CD8-positive, alpha-beta memory T cell (primary cell): Measurements from ENCODE around the gene SORCS1. TPM values are rescaled to one million over a fixed set of nuclear protein-coding genes. Genes with fewer than 3 reads are reported as not detected.

Experiments
- CTCF ChIA-PET: fragments of 350-600 bp; sonication (Branson Sonifier 250); formaldehyde crosslinking; loops from one replicate; lab custom pipeline; 2021; ENCODE audit warnings: antibody characterized with exemption; lab: Charles Lee
- POLR2A ChIA-PET: fragments of 350-600 bp; sonication (Branson Sonifier 250); formaldehyde crosslinking; loops from one replicate; lab custom pipeline; 2021; ENCODE audit warnings: antibody characterized with exemption; lab: Charles Lee
- DNase-seq, 5 donors: peaks; one replicate each; pipeline versions ENCODE4 v3.0.0 to v3.0.0-alpha.2; 2020 to 2022; ENCODE audit warnings: mixed read lengths in 1 of 5
- H3K27ac ChIP-seq: one replicate; pipeline ENCODE4 v1.7.0; 2013; ENCODE audit warnings: low read depth, mild to moderate bottlenecking, low read length, moderate library complexity
- H3K27me3 ChIP-seq: 2 replicates; pipeline ENCODE4 v1.7.0; 2013; ENCODE audit warnings: low read length, mild to moderate bottlenecking; ENCODE audit not compliant: insufficient read depth, poor library complexity, severe bottlenecking
- H3K36me3 ChIP-seq: 2 replicates; pipeline ENCODE4 v1.7.0; 2013; ENCODE audit warnings: mild to moderate bottlenecking, low read length, moderate library complexity; ENCODE audit not compliant: insufficient read depth
- H3K4me1 ChIP-seq: 2 replicates; pipeline ENCODE4 v1.7.0; 2013; ENCODE audit warnings: mild to moderate bottlenecking, low read length, moderate library complexity; ENCODE audit not compliant: insufficient read depth
- H3K4me3 ChIP-seq: 2 replicates; pipeline ENCODE4 v1.7.0; 2013; ENCODE audit warnings: mild to moderate bottlenecking, low read length
- H3K9me3 ChIP-seq: 2 replicates; pipeline ENCODE4 v1.7.0; 2013; ENCODE audit warnings: mild to moderate bottlenecking, low read length
- H3K27ac Mint-ChIP-seq, 8 donors: one replicate each; pipeline ENCODE4 v1.8.0; 2020 to 2021; ENCODE audit warnings: mixed read lengths in 8 of 8, mild to moderate bottlenecking in 6 of 8, inconsistent platforms in 3 of 8, moderate library complexity in 3 of 8
- H3K27me3 Mint-ChIP-seq, 2 donors: one replicate each; pipeline ENCODE4 v1.8.0; 2020 to 2021; ENCODE audit warnings: mixed read lengths in 2 of 2, mild to moderate bottlenecking in 1 of 2, moderate library complexity in 1 of 2
- H3K36me3 Mint-ChIP-seq, 3 donors: one replicate each; pipeline ENCODE4 v1.8.0; 2020 to 2021; ENCODE audit warnings: mixed read lengths in 3 of 3, inconsistent platforms in 1 of 3, mild to moderate bottlenecking in 1 of 3
- H3K4me1 Mint-ChIP-seq, 3 donors: one replicate each; pipeline ENCODE4 v1.8.0; 2020 to 2021; ENCODE audit warnings: mixed read lengths in 3 of 3, inconsistent platforms in 1 of 3, mild to moderate bottlenecking in 1 of 3
- H3K4me3 Mint-ChIP-seq, 7 donors: one replicate each; pipeline ENCODE4 v1.8.0; 2020 to 2021; ENCODE audit warnings: mixed read lengths in 7 of 7, mild to moderate bottlenecking in 6 of 7, moderate library complexity in 4 of 7, inconsistent platforms in 2 of 7
- H3K9me3 Mint-ChIP-seq, 5 donors: one replicate each; pipeline ENCODE4 v1.8.0; 2020 to 2022; ENCODE audit warnings: mixed read lengths in 5 of 5, mild to moderate bottlenecking in 3 of 5, moderate library complexity in 2 of 5, inconsistent platforms in 1 of 5
- polyA plus RNA-seq: library from polyadenylated mRNA; unstranded; fragments of 300-500 nt; fragmentation: Illumina TruSeq; gene quantifications from one replicate; pipeline ENCODE4 v1.2.3, GENCODE V29; 2021
- total RNA-seq, 2 experiments: library from RNA; stranded (reverse); gene quantifications; one replicate each; pipeline ENCODE4 v1.2.3, GENCODE V29; 2021

SORCS1 gene
- total and polyA plus RNA-seq, 3 experiments from 2014 or later: not detected

DNA sequence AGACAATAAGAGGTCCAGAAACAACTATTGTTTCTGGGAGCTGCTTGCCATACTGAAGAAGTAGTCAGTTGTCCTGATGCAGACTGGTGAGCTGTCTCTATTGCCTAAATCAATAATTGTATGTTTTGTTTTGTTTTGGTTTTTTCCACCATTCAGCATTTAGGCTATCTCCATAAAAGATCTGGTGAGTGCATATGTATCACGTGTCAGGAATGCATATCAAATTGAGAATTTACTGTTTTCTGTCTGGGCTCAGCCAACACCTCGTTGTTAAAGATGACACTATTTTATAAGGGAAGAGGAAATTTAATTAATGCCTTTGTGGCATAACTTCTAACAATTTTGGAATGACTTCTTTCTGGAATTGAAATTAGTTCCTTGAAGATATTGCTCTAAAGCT is 66.2 kb downstream of the SORCS1 start:
- Mint-ChIP-seq H3K36me3 (no peaks in the 10 kb centered on the region), H3K4me1 (no peaks in the 10 kb centered on the region), H3K27me3 (no peaks in the 10 kb centered on the region), H3K4me3 (no peak overlapping the region), H3K27ac (no peak overlapping the region), H3K9me3 (peaks cover 0 to 16% (median 7%) of the 10 kb centered on the region in 5 donors)
- ChIA-PET CTCF (no interaction called here), POLR2A (no interaction called here)
- no peak for DNase-seq
- no peaks in the 10 kb centered on the region for H3K27me3 ChIP-seq
- H3K9me3 ChIP-seq: no peaks in the 10 kb centered on the region
- H3K4me3 ChIP-seq: no peak overlapping the region
- no peaks in the 10 kb centered on the region for H3K4me1 ChIP-seq
- H3K27ac ChIP-seq: no peak overlapping the region
- H3K36me3 ChIP-seq: no peaks in the 10 kb centered on the region

DNA sequence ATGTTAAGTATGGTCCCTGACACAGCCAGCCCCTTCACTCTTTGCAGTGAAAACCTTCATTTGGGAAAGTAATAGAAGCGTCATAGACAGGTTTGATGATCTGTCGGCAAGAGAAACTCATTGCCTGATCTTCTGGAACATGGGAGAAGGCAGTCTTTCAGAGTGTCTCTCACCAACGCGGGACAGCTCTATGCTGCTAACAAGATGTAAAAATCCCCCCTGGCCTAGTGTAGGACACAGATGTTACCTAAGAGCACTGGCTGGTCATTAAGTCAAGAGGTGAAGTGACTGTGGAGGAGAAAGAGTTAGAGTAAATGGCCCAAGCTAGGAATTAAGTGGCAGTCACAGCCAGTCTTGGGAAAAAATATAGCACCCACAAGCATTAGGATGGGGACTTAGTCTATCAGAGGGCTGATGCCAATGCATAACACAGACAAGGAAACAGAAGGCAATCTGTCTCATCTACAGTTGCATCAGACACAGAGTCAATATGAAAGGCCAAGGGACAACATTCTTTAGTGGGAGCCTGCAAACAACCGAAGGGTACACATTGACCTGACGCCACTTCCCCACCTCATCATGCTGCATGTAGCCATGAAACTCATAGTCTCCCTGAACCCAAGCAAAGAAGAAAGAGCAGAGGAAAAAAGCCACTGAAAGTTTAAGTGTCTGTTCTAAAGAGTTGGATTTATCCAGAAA is 69.5 kb downstream of the SORCS1 start:
- no peak overlapping the region for H3K4me3 ChIP-seq
- H3K27me3 ChIP-seq: no peaks in the 10 kb centered on the region
- no peaks in the 10 kb centered on the region for H3K27me3 Mint-ChIP-seq
- H3K9me3 Mint-ChIP-seq: peaks cover 3 to 25% (median 11%) of the 10 kb centered on the region in 5 donors
- POLR2A ChIA-PET: no interaction called here
- no peak for DNase-seq
- no peaks in the 10 kb centered on the region for H3K4me1 Mint-ChIP-seq
- no peak overlapping the region for H3K4me3 Mint-ChIP-seq
- no peaks in the 10 kb centered on the region for H3K36me3 ChIP-seq
- H3K4me1 ChIP-seq: no peaks in the 10 kb centered on the region
- H3K9me3 ChIP-seq: no peaks in the 10 kb centered on the region
- H3K27ac ChIP-seq: no peak overlapping the region
- H3K36me3 Mint-ChIP-seq: no peaks in the 10 kb centered on the region
- CTCF ChIA-PET: no interaction called here
- peak overlapping the region in 1 of 8 donors; percentile 33 for H3K27ac Mint-ChIP-seq

DNA sequence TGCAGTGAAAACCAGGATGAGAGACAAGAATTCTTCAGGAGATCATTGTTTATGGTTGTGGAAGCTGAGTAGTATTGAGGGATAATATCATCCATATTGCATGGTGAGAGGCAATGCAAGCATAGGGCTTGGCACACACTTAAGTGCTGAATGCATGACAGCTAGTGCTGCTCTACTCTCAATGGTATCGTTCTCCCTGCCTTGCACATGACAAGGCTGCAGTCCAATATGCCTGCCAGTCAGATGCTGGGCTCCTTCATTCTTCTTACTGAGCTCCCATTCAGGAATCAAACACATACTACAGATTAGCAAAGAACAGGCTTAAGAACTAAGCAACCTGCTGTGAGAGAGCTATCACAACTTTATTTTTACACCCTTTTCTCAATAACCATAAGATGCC is 72.2 kb downstream of the SORCS1 start:
- H3K36me3 Mint-ChIP-seq: no peaks in the 10 kb centered on the region
- no peak overlapping the region for H3K27ac Mint-ChIP-seq
- ChIA-PET POLR2A (no interaction called here), CTCF (no interaction called here)
- no peaks in the 10 kb centered on the region for H3K36me3 ChIP-seq
- H3K4me3 ChIP-seq: no peak overlapping the region
- peaks cover 3 to 20% (median 15%) of the 10 kb centered on the region in 5 donors for H3K9me3 Mint-ChIP-seq
- H3K27me3 ChIP-seq: no peaks in the 10 kb centered on the region
- H3K27ac ChIP-seq: no peak overlapping the region
- no peak for DNase-seq
- H3K9me3 ChIP-seq: no peaks in the 10 kb centered on the region
- H3K4me1 Mint-ChIP-seq: no peaks in the 10 kb centered on the region
- H3K4me1 ChIP-seq: no peaks in the 10 kb centered on the region
- H3K4me3 Mint-ChIP-seq: no peak overlapping the region
- no peaks in the 10 kb centered on the region for H3K27me3 Mint-ChIP-seq

DNA sequence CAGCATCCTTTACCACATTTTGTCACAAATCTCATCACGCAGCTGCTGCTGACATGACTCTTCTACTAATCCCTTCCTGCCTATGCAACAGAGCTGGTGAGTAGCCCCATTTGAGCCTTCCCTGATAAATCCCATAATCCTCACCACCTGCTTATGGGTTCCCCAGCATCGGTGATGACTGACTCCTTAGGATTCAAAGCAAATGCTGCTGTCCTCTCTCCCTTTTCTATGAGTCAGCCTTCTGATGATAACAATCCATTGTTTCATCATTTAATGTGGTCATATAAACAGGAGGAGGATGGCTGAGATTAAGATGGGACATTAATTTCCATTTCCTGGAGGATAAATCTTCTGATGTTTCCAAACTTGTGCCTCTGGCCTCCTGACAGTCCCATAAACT is 73.4 kb downstream of the SORCS1 start:
- Histone ChIP-seq H3K9me3 (no peaks in the 10 kb centered on the region), H3K4me1 (no peaks in the 10 kb centered on the region), H3K27me3 (no peaks in the 10 kb centered on the region), H3K36me3 (no peaks in the 10 kb centered on the region), H3K27ac (no peak overlapping the region), H3K4me3 (no peak overlapping the region)
- POLR2A ChIA-PET: no interaction called here
- CTCF ChIA-PET: no interaction called here
- Mint-ChIP-seq H3K4me3 (no peak overlapping the region), H3K27ac (no peak overlapping the region), H3K36me3 (no peaks in the 10 kb centered on the region), H3K27me3 (no peaks in the 10 kb centered on the region), H3K4me1 (no peaks in the 10 kb centered on the region), H3K9me3 (peaks cover 5 to 20% (median 13%) of the 10 kb centered on the region in 5 donors)
- no peak for DNase-seq

DNA sequence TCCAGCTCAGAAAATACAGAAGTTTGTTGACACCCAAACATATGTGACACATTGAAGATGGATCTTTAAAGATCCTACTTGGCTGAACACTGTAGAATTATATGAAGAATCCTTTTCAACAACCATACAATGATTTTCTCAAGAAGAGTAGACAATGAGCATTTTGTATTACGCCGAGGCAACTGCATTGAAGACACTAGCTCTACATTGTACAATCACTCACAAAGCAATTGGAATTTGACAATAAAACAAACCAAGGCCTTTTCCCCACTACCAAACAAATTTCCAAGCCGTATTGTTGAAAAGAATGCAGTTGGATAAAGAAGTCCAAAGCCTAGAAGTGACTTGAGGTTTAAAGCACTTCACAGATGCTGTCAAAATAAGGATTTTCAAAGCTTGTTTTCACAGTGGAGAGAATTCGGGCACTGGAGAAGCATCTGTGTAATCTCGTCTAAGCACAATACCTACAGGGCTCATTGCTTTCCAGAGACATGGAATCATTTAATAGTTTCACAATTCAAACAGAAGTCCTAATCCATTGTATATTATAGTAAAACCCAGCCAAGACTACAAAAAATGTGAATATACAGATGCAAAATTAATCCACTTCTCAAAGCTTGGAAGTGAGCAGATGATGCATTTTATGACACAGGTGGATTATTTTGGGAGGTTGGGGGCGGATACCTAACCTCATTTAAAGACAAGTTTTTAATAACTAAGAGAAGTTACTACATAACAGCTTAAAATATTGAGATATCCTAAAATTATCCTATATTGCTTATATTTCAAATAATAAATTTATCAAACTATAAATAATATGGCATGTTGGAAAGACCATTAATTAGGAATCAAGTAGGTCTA is 78.6 kb downstream of the SORCS1 start:
- no peaks in the 10 kb centered on the region for H3K36me3 Mint-ChIP-seq
- no peaks in the 10 kb centered on the region for H3K27me3 Mint-ChIP-seq
- H3K4me3 ChIP-seq: no peak overlapping the region
- DNase-seq: no peak
- H3K9me3 Mint-ChIP-seq: peaks cover 2 to 31% (median 11%) of the 10 kb centered on the region in 5 donors
- H3K27me3 ChIP-seq: no peaks in the 10 kb centered on the region
- no peaks in the 10 kb centered on the region for H3K4me1 ChIP-seq
- H3K9me3 ChIP-seq: no peaks in the 10 kb centered on the region
- H3K27ac ChIP-seq: no peak overlapping the region
- H3K4me1 Mint-ChIP-seq: no peaks in the 10 kb centered on the region
- ChIA-PET CTCF (no interaction called here), POLR2A (no interaction called here)
- H3K36me3 ChIP-seq: no peaks in the 10 kb centered on the region
- no peak overlapping the region for H3K4me3 Mint-ChIP-seq
- H3K27ac Mint-ChIP-seq: no peak overlapping the region

DNA sequence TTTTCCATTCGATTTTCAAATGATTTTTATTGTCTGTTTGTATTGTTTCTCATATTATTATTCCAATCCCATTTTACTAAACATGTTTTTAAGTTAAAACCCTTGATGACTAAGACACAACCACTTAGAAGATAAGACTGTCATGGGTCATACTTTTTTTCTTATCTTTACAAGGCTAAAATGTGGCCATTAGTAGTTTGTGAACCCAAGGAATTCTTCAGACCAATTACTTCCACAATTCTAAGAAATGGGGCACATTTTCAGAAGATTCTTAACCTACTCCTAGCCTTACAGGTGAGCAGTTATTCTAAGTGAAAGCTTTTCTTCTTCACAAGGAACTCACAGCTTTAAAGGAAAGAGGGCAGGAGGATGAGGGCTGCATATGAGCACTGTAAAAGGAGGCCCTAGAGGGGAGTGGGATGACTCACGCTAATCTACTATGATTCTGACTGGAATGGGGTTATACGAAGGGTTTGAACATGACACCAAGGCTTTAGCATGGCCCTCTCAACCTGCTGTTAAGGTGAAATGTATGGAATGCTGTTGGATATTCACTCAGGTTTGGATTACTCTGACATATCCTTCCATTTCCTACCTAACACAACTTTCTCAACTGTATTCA is 81.0 kb downstream of the SORCS1 start:
- H3K4me1 Mint-ChIP-seq: no peaks in the 10 kb centered on the region
- DNase-seq: no peak
- no peak overlapping the region for H3K4me3 ChIP-seq
- ChIA-PET CTCF (interaction anchor here (0.6 kb wide), 1 partner anchor 15 kb away, joined by 3 read pairs; no protein-coding TSS in a partner anchor), POLR2A (no interaction called here)
- H3K27ac Mint-ChIP-seq: no peak overlapping the region
- H3K9me3 Mint-ChIP-seq: peaks cover 2 to 21% (median 6%) of the 10 kb centered on the region in 5 donors
- no peaks in the 10 kb centered on the region for H3K27me3 ChIP-seq
- H3K4me1 ChIP-seq: no peaks in the 10 kb centered on the region
- no peaks in the 10 kb centered on the region for H3K36me3 Mint-ChIP-seq
- H3K27ac ChIP-seq: no peak overlapping the region
- no peak overlapping the region for H3K4me3 Mint-ChIP-seq
- H3K36me3 ChIP-seq: no peaks in the 10 kb centered on the region
- H3K27me3 Mint-ChIP-seq: no peaks in the 10 kb centered on the region
- no peaks in the 10 kb centered on the region for H3K9me3 ChIP-seq

DNA sequence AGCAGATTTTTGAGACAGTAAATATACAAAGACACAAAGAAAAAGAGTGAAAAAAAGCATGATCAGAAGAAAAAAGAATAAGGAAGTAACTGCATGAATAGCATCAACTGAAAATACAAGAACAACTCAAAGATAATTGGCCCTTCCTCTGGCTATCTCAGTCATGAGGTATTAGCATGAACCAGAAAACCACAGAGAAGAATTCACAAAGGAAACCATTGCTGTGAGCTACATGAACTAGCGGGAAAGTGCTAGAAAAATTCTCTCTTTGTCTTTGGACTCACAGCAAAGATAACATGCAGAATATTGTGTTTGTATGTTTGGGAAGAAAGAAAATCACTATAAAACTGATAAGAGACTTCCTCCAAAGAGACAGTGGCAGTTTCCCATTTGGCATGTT is 82.9 kb downstream of the SORCS1 start:
- Mint-ChIP-seq H3K27me3 (no peaks in the 10 kb centered on the region), H3K27ac (no peak overlapping the region), H3K36me3 (no peaks in the 10 kb centered on the region), H3K4me1 (no peaks in the 10 kb centered on the region), H3K4me3 (no peak overlapping the region), H3K9me3 (peaks cover 0 to 32% (median 7%) of the 10 kb centered on the region in 5 donors)
- POLR2A ChIA-PET: no interaction called here
- CTCF ChIA-PET: no interaction called here
- Histone ChIP-seq H3K9me3 (no peaks in the 10 kb centered on the region), H3K27me3 (no peaks in the 10 kb centered on the region), H3K4me3 (no peak overlapping the region), H3K27ac (no peak overlapping the region), H3K36me3 (no peaks in the 10 kb centered on the region), H3K4me1 (no peaks in the 10 kb centered on the region)
- DNase-seq: no peak

DNA sequence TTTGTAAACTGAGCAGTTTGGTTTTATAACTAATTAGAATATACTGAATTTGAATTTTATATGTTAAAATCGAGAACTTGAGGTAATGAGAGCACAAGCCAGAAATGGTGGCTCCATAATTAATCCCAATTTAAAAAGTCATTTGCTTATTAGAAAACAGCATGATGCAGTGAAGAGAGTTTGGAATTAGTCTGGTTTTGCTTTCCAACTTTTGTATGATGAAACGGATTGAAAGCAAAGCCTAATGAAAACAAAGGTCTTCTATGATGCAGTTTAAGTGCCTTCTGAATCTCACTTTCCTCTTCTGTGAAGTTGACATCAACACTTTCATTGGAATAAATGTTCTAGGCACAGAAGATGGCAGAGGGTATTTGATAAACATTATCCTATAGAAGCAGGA is 89.4 kb downstream of the SORCS1 start:
- H3K4me1 Mint-ChIP-seq: no peaks in the 10 kb centered on the region
- no peak overlapping the region for H3K4me3 Mint-ChIP-seq
- Histone ChIP-seq H3K4me1 (no peaks in the 10 kb centered on the region), H3K27ac (no peak overlapping the region), H3K4me3 (no peak overlapping the region), H3K9me3 (no peaks in the 10 kb centered on the region), H3K27me3 (no peaks in the 10 kb centered on the region), H3K36me3 (no peaks in the 10 kb centered on the region)
- POLR2A ChIA-PET: no interaction called here
- CTCF ChIA-PET: no interaction called here
- H3K27ac Mint-ChIP-seq: no peak overlapping the region
- no peaks in the 10 kb centered on the region for H3K27me3 Mint-ChIP-seq
- peaks cover 0 to 17% (median 3%) of the 10 kb centered on the region in 5 donors for H3K9me3 Mint-ChIP-seq
- no peak for DNase-seq
- H3K36me3 Mint-ChIP-seq: no peaks in the 10 kb centered on the region
